Measurements from ENCODE around the gene FAM83D.

GRCh38 chr20:38946836-38947235 lies 20.6 kb downstream of the FAM83D start:
- TF ChIP-seq CTCF (IDR thresholded peaks at IDR 0.05): no peak
- TF ChIP-seq POLR2A (IDR thresholded peaks at IDR 0.05): no peak
